ENCODE measurements around the gene IGFL1.
"Not testable (repeated sequence)": the region's sequence is repeated elsewhere in the genome, so short reads cannot be mapped to it uniquely, and the experiment has no call there.

IGFL1 gene

DNA sequence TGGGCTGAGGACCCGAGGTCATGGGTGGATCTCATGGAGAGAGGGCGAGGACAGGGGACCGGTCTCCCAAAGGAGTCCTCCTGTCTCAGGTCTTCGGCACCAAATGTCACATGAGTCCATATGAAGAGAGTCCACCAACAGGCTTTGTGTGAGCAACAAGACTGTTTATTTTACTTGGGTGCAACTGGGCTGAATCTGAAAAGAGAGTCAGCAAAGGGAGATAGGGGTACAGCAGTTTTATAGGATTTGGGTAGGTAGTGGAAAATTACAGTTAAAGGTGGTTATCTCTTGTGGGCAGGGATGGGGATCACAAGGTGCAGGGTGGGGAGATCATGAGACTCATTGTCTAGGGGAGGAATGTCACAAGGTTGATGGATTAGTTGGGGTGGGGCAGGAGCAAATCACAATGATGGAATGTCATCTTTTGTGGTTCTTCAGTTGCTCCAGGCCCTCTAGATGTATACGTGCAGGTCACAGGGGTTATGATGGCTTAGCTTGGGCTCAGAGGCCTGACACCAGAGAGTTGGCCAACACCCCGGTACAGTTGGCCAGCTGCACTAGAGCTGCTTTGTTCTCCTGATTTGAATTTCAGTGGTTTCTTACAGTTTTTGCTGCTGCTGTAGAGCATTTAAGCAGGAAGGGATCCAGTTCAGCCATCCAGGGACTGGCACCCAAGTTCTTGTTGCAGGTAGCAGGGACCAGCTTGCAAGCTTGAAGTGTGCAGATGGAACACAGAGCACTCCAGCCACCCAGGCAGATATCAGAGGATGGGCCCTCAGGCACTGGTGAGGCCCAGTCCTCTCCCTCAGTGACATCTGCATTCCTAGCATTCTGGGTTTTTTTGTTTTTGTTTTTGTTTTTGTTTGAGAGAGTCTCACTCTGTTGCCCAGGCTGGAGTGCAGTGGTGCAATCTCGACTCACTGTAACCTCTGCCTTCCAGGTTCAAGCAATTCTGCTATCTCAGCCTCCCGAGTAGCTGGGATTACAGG is 26.4 kb upstream of the IGFL1 start:
- no peak for DNase-seq

DNA sequence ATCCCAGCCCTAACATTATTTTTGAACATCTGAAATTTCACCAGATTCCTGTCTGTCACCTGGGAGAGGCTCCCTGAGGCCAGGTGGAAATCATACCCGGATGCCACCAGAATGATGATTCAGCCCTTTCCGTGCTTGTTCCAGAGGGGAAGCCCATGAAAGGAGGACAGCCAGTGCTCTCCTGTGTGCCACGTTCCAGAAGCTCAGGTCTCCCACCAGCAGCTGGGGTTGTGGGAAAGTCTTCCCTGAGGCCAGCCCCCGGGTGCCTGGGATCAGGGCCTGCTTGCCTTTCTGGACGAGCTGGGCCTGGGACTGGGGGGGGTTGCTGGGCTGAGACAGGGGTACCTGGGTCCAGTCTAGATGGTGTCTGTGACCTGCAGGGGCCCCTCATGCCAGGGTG is 25.5 kb upstream of the IGFL1 start:
- DNase-seq: no peak

DNA sequence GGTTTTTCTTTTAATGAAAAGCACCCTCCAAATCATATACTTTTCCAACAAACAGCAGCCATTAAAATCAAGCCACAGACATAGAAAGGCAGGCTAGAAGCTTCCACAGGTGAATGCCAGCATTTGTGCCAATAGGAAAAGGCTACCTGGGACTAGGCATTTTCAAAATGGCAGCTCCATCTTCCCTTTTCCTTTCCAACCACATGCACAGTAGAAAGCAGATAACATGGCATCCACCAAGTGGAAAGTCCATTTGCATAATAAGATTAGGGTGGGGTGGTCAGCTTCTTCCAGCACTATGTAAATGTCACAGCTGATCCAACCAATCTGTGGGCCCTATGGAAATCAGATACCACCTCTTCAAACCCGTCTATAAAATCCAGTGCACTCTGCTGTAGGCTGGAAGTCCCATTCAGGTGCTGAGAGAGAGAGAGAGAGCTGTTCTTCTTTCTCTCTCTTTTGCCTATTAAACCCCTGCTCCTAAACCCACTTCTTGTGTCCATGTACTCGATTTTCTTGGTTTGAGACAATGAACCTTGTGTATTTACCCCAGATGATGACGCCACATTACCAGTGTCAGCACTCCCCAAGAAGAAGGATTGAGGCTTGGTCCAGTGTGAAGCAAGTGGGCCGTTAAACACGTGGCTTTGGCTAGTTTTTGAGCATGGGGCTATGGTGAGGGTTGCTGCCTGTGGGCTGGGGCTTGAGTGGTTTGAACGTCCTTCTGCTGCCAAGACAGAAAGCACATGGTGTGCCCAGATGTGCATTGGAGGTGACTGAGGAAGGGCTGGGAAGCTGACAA is 24.2 kb upstream of the IGFL1 start:
- no peak for DNase-seq

DNA sequence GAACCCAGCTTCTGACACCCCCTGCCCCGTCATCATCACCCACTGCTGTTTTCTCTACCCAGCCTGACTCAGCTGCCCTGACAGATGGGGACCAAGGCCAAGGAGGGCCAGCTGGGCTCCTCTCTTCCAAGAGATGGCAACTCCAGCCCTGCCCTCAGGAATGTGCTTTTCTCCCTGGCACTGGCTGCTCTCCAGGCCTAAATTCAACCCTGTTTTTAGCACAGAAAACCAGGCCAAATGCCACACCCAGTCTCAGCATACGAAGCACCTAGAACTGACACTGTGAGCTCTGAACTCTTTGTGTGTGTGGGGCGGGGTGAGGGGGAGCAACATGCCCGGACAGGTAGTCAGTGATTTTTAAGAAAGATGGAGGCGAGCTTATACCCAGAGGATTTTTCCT is 23.4 kb upstream of the IGFL1 start:
- no peak for DNase-seq

DNA sequence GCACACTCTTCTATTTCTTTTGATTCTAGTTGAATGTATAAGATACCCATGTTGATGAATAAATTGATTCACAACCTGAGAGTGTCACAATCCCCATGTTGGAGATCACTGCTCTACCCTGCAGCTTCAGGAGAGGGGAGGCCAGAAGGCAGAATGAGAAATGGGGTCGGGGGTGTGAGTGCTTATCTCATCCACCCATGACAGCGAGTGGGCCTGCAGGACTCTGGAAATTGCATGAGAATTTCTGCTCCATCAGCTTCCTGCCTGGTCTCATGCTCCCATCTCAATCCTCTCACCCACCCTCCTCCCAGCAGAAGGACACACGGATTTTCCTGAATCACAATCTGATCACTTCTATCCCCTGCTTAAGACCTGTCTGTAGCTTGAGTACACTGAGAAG is 22.9 kb upstream of the IGFL1 start:
- DNase-seq: no peak

DNA sequence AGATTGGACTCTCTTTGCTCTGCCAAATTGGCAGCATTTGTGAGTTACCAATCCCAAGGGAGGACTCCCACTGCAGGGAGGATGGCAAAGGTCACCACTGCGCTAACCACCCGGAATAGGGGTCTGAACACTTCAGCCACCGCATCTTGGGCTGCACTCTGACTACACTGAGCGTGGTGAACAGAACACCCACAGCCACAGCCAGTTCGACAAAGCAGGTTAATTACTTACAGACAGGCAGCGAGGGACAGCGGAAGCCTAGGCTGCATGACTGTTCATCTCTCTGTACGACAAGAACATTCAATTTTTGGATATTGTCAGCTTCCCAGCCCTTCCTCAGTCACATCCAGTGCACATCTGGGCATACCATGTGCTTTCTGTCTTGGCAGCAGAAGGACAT is 21.7 kb upstream of the IGFL1 start:
- DNase-seq: not testable (repeated sequence)

DNA sequence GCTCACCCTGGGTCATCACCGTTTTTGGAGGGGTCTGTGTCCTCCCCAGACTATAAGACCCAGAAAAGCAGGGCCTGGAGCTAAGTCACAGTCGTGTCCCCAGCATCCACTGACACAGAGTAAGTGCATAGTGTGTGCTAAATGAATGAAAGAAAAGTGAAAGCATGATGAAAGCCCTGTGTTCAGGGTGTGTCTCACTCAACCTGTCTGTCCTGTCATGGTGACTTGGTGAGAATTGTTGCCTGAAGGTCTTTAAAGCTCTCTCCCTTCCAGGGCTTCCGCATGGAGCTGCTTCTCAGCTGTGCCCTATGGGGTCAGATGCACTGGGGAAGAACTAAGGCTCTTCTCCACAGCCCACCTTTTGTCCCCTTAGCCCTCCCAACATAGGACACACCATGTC is 20.5 kb upstream of the IGFL1 start:
- no peak for DNase-seq

DNA sequence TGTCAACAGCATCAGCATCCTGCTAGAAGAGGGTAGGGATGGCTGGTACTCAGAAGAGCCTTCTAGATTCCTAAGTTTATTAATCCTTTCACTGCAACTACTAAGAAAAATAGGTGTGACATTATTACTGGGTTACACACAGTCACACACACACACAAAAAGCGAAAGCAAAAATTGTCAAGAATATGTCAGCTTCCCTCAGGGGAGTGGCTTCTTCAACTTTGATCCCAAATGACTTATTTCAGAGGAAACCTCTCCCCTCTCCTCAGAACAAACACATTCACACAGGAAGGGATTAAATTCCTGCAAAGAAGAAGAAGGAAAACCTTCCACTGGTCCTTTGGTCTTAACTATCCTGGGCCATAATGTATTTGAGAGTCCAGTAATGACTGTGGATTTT is 20.1 kb upstream of the IGFL1 start:
- no peak for DNase-seq

DNA sequence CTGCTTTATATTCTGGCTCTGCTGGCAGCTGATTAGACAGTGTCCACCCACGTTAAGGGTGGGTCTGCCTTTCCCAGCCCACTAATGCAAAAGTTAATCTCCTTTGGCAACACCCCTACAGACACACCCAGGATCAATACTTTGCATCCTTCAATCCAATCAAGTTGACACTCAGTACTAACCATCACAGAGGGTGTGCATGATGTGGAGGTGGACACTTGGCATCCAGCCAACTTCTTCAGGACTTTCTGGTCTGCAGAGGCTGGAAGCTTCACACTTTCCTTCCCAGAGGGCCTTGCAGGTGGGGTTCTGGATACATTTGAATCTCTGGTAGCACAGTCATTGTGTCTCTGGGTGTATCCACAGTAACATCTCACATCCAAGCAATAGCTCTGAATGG is 18.9 kb upstream of the IGFL1 start:
- no peak for DNase-seq

DNA sequence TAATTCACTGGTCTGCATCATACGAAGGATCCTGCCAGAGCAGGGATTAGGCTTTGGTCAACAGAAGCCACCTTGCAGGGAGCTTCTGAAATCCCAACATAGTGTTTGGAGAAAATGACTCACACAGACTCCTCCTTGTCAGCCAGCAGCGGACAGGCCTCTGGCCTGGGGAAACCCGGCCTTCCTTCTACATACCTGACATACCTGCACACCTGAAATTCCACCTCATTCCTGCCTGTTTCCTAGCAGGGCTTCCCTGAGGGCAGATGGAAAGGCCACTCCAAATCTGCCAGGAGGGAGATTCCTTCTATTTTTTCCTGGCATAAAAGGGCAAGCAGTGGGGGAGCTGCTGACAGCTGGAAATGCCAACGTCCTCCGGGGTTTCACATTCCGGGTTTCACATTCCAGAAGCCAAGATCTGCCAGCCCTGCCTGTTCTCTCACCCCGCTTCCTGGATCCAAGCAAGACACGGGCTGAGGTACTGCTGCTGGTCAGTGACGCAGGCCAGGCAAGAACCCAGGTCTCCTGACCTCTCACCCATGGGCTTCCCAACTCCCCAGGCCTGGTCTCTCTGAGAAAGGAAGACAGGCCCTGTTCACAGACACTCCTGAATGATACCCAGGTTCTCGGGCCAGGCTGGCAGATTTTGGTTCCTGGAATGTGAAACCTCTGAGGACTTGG is 18.2 kb upstream of the IGFL1 start:
- no peak for DNase-seq

DNA sequence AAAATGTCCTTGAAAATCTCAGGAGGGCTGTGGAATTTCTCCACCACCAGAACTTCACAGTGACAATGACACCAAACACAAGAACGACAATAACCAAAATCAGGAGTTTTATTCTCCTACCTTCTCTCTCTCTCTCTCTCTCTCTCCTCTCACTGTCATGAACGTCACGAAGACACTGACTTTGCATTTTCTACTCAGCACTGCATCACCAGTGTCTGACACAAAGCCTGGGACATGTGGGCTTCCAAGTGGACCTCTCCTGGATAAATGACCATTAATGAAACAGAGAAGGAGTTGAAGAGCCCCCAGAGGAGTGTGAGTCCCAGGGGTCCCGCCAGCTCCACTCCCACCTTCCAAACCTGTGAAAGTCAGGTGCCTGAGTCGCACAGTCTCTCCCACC is 16.9 kb upstream of the IGFL1 start:
- not testable (repeated sequence) for DNase-seq

DNA sequence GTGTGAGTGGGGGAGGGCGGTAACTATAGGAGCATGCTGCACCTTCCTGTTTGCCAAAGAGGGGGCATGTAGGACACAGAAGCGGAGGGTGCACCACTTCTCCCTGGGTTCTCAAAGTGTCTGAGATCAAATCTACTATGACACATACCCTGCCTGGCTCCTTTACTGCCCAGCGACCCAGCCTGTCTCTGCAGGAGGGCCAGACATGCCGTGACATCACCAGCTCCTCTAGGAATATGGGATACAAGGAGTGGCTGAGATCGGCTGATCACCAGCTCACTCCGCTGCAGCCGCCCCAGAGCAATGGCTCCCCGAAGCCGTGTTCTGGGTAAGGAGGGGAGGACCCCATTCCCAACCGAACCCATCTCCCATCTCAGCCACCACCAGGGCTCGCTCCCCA is 16.4 kb upstream of the IGFL1 start:
- DNase-seq: no peak

DNA sequence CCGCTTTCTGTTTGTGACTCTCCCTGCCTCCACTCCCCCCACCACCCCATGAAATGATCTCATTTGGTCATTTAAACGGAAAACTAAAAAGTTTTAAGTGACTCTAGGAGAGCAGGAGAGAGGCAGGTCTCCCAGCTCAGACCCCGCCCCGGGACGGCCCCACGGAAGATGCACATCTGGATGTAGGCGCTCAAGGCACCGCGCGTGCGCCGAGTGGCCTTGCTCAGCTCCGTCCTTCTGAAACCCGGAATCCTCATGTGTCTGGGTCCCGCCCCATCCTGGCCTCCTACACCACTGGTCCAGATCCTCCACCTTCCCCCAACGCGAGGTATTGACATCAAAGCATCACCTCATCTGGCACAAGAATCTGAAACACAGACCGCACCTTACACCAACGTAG is 15.7 kb upstream of the IGFL1 start:
- no peak for DNase-seq

DNA sequence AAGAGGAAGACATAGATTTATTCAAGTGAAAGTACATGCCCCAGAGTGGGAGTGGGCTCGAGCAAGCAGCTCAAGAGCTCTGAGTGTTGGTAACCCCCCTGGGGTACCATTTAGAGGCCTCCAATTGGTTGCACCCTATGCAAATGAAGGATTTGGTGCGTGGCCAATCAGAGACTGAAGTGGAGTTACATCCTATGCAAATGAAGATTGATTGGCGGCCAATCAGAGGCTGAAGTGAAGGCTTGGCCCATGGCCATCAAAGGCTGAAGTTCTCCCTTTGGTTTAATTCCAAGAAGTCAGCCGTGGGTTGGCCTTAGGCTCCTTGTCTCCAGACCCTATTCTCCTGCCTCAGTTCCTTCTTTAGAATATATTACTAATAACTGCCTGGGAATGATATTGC is 12.9 kb upstream of the IGFL1 start:
- no peak for DNase-seq

DNA sequence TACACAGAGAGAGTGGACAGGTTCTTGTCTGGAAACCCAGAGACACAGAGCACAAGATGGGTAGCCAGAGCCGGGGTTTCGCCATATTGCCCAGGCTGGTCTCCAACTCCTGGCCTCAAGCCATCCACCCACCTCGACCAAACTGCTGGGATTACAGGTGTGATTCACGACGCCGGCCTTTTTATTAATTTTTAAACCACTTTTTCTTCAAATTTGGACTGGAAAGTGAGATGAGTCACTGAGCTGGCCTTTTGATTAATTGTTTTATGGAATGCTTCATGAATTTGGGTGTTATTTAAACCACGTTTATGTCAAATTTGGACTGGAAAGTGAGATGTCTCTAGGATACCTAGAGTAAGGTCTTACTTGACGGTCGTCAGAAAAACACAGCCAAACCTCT is 12.1 kb upstream of the IGFL1 start:
- DNase-seq: no peak

DNA sequence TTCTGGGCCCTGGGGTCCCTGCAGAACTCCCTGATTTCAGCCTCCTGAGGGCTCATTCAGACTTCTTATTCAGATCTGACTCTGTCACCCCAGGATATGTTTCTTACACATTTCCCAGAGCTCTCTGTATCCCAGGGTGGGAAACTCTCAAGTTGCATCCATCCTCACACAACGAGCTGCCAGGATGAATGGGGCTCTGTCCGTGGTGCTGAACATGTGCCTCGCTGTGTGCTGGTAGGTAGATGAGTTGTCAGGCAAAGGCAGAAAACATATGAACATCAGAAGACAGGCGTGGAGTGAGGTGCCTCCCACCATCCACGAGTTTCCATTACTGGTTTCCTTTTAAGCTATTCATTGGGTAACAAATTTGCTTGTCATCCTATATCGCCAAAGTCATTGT is 11.4 kb upstream of the IGFL1 start:
- no peak for DNase-seq

DNA sequence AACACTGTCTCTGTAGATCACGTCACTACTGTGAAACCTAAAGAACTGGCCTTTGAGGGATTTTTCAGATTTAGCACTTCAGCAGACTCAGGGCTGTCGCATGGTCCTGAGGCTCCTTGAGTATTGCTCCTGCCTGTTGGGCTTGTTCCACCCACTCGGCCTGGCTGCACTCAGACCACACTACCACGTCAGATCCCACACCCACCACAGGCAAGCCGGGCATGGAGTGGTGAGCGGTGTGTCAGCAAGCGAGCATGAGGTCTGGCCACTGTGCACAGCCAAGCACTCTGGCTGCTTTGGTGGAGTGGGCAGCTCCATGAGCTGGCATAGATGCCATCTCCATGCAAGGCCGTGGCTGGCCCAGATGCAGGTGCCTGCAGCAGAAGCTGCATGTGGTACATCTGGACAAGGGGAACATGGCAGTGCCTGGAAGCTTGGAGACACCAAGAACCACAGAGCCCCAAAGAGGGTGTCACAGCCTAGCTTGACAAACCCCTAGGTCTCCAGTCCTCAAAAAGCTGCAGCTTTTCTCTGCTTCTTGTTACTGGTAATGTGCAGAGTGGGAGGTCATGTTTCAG is 9.4 kb upstream of the IGFL1 start:
- no peak for DNase-seq

DNA sequence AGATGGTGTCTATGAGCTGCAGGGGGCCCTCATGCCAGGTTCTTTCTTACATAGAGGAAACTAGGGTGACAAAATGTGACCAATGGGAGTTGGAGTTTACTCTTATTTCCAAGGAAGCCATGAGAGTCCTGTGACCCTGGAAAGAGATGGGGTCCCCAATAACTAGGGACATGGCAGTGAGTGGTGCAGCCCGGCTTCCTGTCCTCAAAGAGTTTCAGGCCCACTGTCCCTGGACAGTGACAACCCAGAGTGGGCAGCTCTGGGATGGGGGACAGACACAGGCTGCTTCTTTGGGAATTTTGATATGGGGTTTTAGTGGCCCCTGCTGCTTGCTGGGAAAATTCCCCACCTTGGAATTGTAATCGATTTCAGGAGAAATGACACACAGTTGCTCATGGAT is 8.4 kb upstream of the IGFL1 start:
- DNase-seq: no peak

DNA sequence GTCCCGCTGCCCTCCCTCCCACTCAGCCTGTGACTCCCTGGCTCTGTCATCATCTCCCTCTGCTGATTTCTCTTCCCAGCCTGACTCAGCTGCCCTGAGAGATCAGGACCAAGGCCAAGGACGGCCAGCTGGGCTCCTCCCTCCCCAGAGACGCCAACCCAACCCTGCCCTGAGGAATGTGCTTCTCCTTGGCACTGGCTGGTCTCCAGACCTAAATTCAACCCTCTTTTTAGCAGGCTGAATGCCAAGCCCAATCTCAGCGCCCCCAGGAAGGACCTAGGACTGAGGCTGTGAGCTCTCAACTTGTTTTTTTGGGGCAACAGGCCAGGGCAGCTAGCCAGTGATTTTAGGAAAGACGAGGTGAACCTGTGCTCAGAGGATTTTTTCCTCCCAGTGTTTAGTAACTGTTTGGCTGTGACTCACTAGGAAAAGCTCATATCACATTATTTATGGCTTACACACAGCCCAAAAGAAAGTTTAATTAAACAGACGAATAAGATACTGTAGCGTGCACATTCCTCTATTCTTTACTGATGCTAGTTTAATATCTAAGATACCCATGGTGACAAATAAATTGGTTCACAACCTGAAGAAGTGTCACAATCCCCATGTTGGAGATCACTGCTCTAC is 7.4 kb upstream of the IGFL1 start:
- DNase-seq: no peak

DNA sequence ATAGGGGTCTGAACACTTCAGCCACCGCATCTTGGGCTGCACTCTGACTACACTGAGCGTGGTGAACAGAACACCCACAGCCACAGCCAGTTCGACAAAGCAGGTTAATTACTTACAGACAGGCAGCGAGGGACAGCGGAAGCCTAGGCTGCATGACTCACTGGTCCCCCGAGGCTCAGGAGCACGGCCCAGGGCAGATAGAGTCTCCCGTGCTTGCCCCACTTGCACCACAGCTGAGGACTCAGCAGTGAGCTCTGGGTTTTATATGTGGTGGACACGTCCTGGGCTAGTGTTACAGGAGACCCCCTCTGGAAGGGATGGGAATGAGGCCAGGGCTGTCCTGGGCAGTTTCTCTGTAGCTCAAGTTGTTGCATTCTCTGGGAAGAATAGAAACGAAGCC is 5.8 kb upstream of the IGFL1 start:
- not testable (repeated sequence) for DNase-seq

DNA sequence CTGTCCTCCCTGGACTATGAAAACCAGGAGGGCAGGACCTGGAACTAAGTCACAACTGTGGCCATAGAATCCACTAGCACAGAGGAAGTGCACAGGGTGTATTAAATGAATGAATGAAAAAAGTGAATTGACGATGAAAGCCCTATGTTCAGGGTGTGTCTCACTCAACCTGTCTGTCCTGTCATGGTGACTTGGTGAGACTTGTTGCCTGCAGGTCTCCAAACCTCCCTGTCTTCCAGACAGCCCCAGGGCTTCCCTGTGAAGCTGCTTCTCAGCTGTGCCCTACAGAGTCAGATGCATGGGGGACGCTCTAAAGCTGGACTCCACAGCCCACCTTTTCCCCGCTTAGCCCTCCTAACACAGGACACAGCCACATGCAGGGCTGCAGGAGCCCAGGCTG is 4.8 kb upstream of the IGFL1 start:
- DNase-seq: no peak

DNA sequence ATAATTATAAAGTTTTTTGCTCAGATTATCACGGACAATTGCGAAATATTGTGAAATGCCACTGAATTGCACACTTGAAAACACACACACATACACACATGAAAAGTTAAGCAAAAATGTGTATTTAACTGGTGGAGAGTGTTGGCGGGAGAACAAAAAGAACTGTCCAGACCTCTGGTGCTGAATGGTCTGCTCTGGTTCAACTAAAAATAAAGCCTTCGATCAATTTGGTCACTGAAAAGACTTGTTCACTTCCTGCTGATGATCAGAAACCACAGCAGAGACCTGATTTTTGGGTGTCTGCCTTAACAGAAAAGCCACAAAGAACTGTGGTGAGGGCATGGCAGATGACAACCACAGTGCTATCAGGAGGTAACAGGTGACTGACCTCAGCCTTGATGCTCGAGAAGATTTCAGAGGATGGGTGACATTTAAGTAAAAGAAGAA is 4.0 kb upstream of the IGFL1 start:
- no peak for DNase-seq

Data from stimulated activated naive CD4-positive, alpha-beta T cell (primary cell).